Lung (tissue), 12 donors: Measurements from ENCODE around the gene MAEA. TPM values are rescaled to one million over a fixed set of nuclear protein-coding genes. Genes with fewer than 3 reads are reported as not detected.

ENCODE experiments used
- ATAC-seq: fragments of 200-7000 bp; cut with Tn5 transposase; one replicate; pipeline ENCODE4 v1.9.1; 2020; ENCODE audit warnings: moderate number of reproducible peaks; ENCODE audit not compliant: insufficient read depth, low FRiP score
- DNase-seq, 3 donors: peaks; one replicate each; pipeline ENCODE4 v3.0.0-alpha.2; 2013 to 2017
- H3K27ac ChIP-seq, 2 donors: one replicate each; pipeline ENCODE4 v1.5.1; 2013; ENCODE audit warnings: mild to moderate bottlenecking in 2 of 2, moderate library complexity in 2 of 2, control low read depth in 1 of 2, inconsistent platforms in 1 of 2, low read depth in 1 of 2, low read length in 1 of 2
- H3K27me3 ChIP-seq, 3 donors: one replicate each; pipeline ENCODE4 v1.5.1; 2013; ENCODE audit warnings: low read length in 2 of 3; ENCODE audit not compliant: control insufficient read depth in 3 of 3, insufficient read depth in 3 of 3
- H3K36me3 ChIP-seq, 4 donors: one replicate each; pipeline ENCODE4 v1.5.1; 2013; ENCODE audit warnings: low read length in 4 of 4, mild to moderate bottlenecking in 1 of 4, moderate library complexity in 1 of 4; ENCODE audit not compliant: control insufficient read depth in 4 of 4, insufficient read depth in 4 of 4
- H3K4me1 ChIP-seq, 5 donors: one replicate each; pipeline ENCODE4 v1.5.1; 2013; ENCODE audit warnings: low read length in 5 of 5, mild to moderate bottlenecking in 2 of 5, moderate library complexity in 1 of 5; ENCODE audit not compliant: control insufficient read depth in 5 of 5, insufficient read depth in 5 of 5
- H3K4me3 ChIP-seq: one replicate; pipeline ENCODE4 v1.5.1; 2013; ENCODE audit warnings: mild to moderate bottlenecking, control low read depth, moderate library complexity
- H3K9ac ChIP-seq, 2 donors: one replicate each; pipeline ENCODE4 v1.5.1; 2013; ENCODE audit warnings: low read length in 2 of 2, control low read depth in 1 of 2; ENCODE audit not compliant: insufficient read depth in 1 of 2
- H3K9me3 ChIP-seq, 4 donors: one replicate each; pipeline ENCODE4 v1.5.1; 2013; ENCODE audit warnings: low read length in 3 of 4, mild to moderate bottlenecking in 1 of 4, moderate library complexity in 1 of 4; ENCODE audit not compliant: control insufficient read depth in 4 of 4, insufficient read depth in 3 of 4
- CTCF ChIP-seq: IDR thresholded peaks from 2 replicates; pipeline ENCODE4 v1.5.1; 2012; ENCODE audit warnings: mild to moderate bottlenecking; ENCODE audit errors: control extremely low read depth, extremely low read depth
- WGBS, 2 donors: extraction: QIAGEN DNeasy Blood & Tissue Kit; methylation state at CpG; one replicate each; pipeline ENCODE4 v1.1.7; 2013; 5-methylcytosine and 5-hydroxymethylcytosine counted together
- polyA plus RNA-seq, 2 donors: library from polyadenylated mRNA; stranded (reverse); fragments of 200-250 nt; gene quantifications; one replicate each; pipeline ENCODE4 v1.2.1, GENCODE V29; 2013
- total RNA-seq, 2 donors: library from RNA; depleted of rRNA in 1 of 2; stranded (reverse); fragments of >200 nt in 1 of 2; gene quantifications; one replicate each; pipeline ENCODE4 v1.2.1, GENCODE V29; 2014 to 2021
- donor health status: control.
- donor health status: control.
- donor health status: Bipolar disorder and iron deficiency.
- donor health status: healthy.
- donor health status: DM: yes; HTN: yes; CAD: no.

MAEA gene
- total and polyA plus RNA-seq, 4 donors, result 39.7 to 67.4 (median 60.8) TPM

- H3K9ac ChIP-seq, result no peak overlapping the region
- peaks cover 9 to 22% (median 13%) of the 10 kb centered on the region in 5 donors for H3K4me1 ChIP-seq
- TF ChIP-seq CTCF, result no peak
- H3K27me3 ChIP-seq, result no peaks in the 10 kb centered on the region
- H3K36me3 ChIP-seq, result peaks cover 5 to 29% (median 7%) of the 10 kb centered on the region in 4 donors
- H3K27ac ChIP-seq, result no peak overlapping the region
- no peak overlapping the region for H3K4me3 ChIP-seq
- no peak for DNase-seq
- no peaks in the 10 kb centered on the region for H3K9me3 ChIP-seq
- ATAC-seq, result no peak
- 92 to 93% methylated on average over 4 of the region's 4 CpGs for WGBS, 2 donors
These were observed 3.8 kb downstream of the MAEA start for GRCh38 chr4:1293531-1293941.

- TF ChIP-seq CTCF, result no peak
- Histone ChIP-seq H3K27me3 (no peaks in the 10 kb centered on the region), H3K9ac (no peak overlapping the region), H3K4me1 (peaks cover 9 to 22% (median 11%) of the 10 kb centered on the region in 5 donors), H3K36me3 (peaks cover 5 to 29% (median 7%) of the 10 kb centered on the region in 4 donors), H3K4me3 (no peak overlapping the region), H3K27ac (no peak overlapping the region), H3K9me3 (no peaks in the 10 kb centered on the region)
- DNase-seq, result no peak
- ATAC-seq, result no peak
- WGBS, 2 donors, result 82 to 86% methylated on average over 15 of the region's 15 CpGs
These were observed 4.3 kb downstream of the MAEA start for GRCh38 chr4:1293991-1294390.

DNA sequence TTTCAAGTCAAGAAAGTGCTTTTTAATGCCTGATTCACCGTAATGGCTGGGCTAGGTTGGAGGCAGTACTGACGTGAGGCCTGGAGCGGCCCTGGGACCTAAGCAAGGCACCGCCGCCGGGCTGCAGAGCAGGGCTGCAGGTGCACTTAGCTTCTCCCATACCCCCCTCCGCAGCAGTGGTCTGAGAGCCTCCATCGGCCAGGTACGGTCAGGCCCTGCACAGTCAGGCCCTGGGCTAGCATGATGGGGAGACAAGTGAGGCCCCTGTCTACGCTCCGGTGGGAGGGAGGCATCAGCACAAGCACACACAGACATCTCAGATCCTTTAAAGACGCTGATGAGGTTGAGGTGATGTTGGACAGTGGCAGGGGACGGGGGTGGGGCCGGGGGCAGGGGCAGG, 4.7 kb downstream of the MAEA start:
- Histone ChIP-seq H3K36me3 (peaks cover 5 to 31% (median 7%) of the 10 kb centered on the region in 4 donors), H3K9me3 (no peaks in the 10 kb centered on the region), H3K27me3 (no peaks in the 10 kb centered on the region), H3K27ac (no peak overlapping the region), H3K4me1 (peaks cover 9 to 24% (median 11%) of the 10 kb centered on the region in 5 donors), H3K9ac (no peak overlapping the region), H3K4me3 (no peak overlapping the region)
- DNase-seq, result no peak
- TF ChIP-seq CTCF, result no peak
- no peak for ATAC-seq
- 89 to 92% methylated on average over 14 of the region's 14 CpGs for WGBS, 2 donors

- Histone ChIP-seq H3K27ac (no peak overlapping the region), H3K27me3 (no peaks in the 10 kb centered on the region), H3K4me3 (no peak overlapping the region), H3K4me1 (peaks cover 9 to 25% (median 11%) of the 10 kb centered on the region in 5 donors), H3K9me3 (no peaks in the 10 kb centered on the region), H3K9ac (no peak overlapping the region), H3K36me3 (peaks cover 5 to 34% (median 7%) of the 10 kb centered on the region in 4 donors)
- 49 to 58% methylated on average over 10 of the region's 10 CpGs for WGBS, 2 donors
- DNase-seq, result no peak
- ATAC-seq, result no peak
- TF ChIP-seq CTCF, result no peak
These were observed 5.2 kb downstream of the MAEA start for GRCh38 chr4:1294891-1295290.
